Activated naive CD8-positive, alpha-beta T cell treated with anti-CD3 and anti-CD28 coated beads for 36 hours (primary cell): ENCODE results near the gene XRCC6. TPM values are rescaled to one million over a fixed set of nuclear protein-coding genes. Genes with fewer than 3 reads are reported as not detected.
"Not testable (repeated sequence)": the region's sequence is repeated elsewhere in the genome, so short reads cannot be mapped to it uniquely, and the experiment has no call there.

Experiments
- DNase-seq: peaks from one replicate; pipeline ENCODE4 v3.0.0; 2021
- H3K27ac Mint-ChIP-seq: one replicate; pipeline ENCODE4 v1.8.0; 2022; ENCODE audit warnings: mild to moderate bottlenecking, moderate library complexity, mixed read lengths
- H3K27me3 Mint-ChIP-seq: one replicate; pipeline ENCODE4 v1.8.0; 2022; ENCODE audit warnings: mild to moderate bottlenecking, mixed read lengths
- H3K36me3 Mint-ChIP-seq: one replicate; pipeline ENCODE4 v1.8.0; 2021; ENCODE audit warnings: mild to moderate bottlenecking, mixed read lengths
- H3K4me1 Mint-ChIP-seq: one replicate; pipeline ENCODE4 v1.8.0; 2021; ENCODE audit warnings: mixed read lengths
- H3K4me3 Mint-ChIP-seq: one replicate; pipeline ENCODE4 v1.8.0; 2022; ENCODE audit warnings: mild to moderate bottlenecking, moderate library complexity, mixed read lengths
- H3K9me3 Mint-ChIP-seq: one replicate; pipeline ENCODE4 v1.8.0; 2022; ENCODE audit warnings: mixed read lengths
- total RNA-seq, 2 experiments: library from RNA; stranded (reverse); gene quantifications; one replicate each; pipeline ENCODE4 v1.2.3, GENCODE V29; 2021

The XRCC6 gene
- total RNA-seq: 100 to 1,000 TPM; 498 to 502 TPM

GRCh38 chr22:41621099-41621910 is at the start of gene XRCC6:
Gene XRCC6, plus strand, starts transcription at chr22:41621295. Its CDS starts 710 bp downstream, at chr22:41622005.
- DNase-seq: peak; percentile 98
- Mint-ChIP-seq H3K9me3 (peaks cover 1% of the 10 kb centered on the region), H3K36me3 (peaks cover 43% of the 10 kb centered on the region), H3K27me3 (no peaks in the 10 kb centered on the region), H3K27ac (peak within 1 kb of the TSS; percentile 99), H3K4me1 (peaks cover 43% of the 10 kb centered on the region), H3K4me3 (peak within 1 kb of the TSS; percentile 96)

DNA sequence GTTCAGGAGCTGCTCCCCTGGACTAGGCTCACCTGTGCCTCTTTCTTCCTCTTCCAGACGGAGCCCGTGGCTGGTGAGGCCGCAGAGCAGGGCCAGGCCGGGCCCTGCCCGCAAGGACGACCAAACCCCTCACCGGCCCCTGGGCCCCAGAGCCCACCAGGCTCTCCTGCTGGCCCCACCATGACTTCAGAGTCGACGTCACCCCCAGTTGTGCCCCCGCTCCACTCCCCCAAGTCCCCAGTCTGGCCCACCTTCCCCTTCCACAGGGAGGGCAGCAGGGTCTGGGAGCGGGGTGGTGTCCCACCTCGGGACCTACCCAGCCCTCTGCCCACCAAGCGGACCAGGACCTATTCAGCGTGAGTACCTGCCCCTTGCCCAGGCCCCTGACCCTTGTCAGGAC is 49.3 kb upstream of the XRCC6 start:
- no peaks in the 10 kb centered on the region for H3K4me1 Mint-ChIP-seq
- H3K9me3 Mint-ChIP-seq: no peaks in the 10 kb centered on the region
- no peak for DNase-seq
- H3K27ac Mint-ChIP-seq: no peak overlapping the region
- no peaks in the 10 kb centered on the region for H3K27me3 Mint-ChIP-seq
- no peaks in the 10 kb centered on the region for H3K36me3 Mint-ChIP-seq
- no peak overlapping the region for H3K4me3 Mint-ChIP-seq

DNA sequence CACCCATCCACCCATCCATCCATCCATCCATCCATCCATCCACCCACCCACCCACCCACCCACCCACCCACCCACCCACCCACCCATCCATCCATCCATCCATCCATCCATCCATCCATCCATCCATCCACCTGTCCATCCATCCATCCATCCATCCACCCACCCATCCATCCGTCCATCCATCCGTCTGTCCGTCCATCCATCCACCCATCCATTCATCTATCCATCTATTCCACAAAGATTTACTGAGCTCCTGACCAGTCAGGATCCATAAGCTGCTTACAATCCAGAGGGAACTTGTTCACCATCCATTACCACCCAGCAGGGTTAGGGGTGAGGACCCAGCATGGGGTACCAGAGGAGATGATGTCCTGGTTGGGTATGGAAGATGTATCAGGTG is 48.8 kb upstream of the XRCC6 start:
- H3K27me3 Mint-ChIP-seq, H3K4me3 Mint-ChIP-seq, H3K36me3 Mint-ChIP-seq, H3K9me3 Mint-ChIP-seq, H3K27ac Mint-ChIP-seq, H3K4me1 Mint-ChIP-seq, DNase-seq: not testable (repeated sequence)

- no peak for DNase-seq
- Mint-ChIP-seq H3K4me3 (no peak overlapping the region), H3K9me3 (no peaks in the 10 kb centered on the region), H3K36me3 (no peaks in the 10 kb centered on the region), H3K27ac (no peak overlapping the region), H3K27me3 (no peaks in the 10 kb centered on the region), H3K4me1 (no peaks in the 10 kb centered on the region)
Observed at GRCh38 chr22:41573677-41574076, 47.4 kb upstream of the XRCC6 start.

GRCh38 chr22:41574847-41575381 is 46.2 kb upstream of the XRCC6 start:
- Mint-ChIP-seq H3K4me3 (no peak overlapping the region), H3K36me3 (no peaks in the 10 kb centered on the region), H3K27me3 (no peaks in the 10 kb centered on the region), H3K4me1 (no peaks in the 10 kb centered on the region), H3K9me3 (no peaks in the 10 kb centered on the region), H3K27ac (no peak overlapping the region)
- no peak for DNase-seq

DNA sequence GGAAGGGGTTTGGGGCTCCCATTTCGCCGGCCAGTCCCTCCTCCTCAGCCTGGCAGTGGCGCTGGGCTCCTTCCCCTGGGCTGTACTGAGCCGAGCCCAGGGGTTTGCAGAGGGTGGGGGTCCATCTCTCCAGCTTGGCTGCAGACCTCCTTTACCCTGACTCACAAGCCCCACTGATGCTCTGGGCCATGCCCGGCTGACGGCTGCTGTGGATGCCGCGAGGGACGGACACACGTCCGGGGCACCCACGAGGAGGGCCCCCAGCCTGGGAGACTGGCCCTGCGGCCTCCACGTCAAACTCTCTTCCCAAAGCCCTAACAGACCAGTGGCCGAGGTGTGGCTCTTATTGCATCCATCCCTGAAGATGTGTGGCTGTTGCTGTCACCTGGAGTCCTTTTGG is 45.6 kb upstream of the XRCC6 start:
- Mint-ChIP-seq H3K27me3 (no peaks in the 10 kb centered on the region), H3K27ac (no peak overlapping the region), H3K4me3 (no peak overlapping the region), H3K36me3 (no peaks in the 10 kb centered on the region), H3K4me1 (no peaks in the 10 kb centered on the region), H3K9me3 (no peaks in the 10 kb centered on the region)
- no peak for DNase-seq

- Mint-ChIP-seq H3K36me3 (no peaks in the 10 kb centered on the region), H3K27ac (no peak overlapping the region), H3K27me3 (no peaks in the 10 kb centered on the region), H3K9me3 (no peaks in the 10 kb centered on the region), H3K4me3 (no peak overlapping the region), H3K4me1 (no peaks in the 10 kb centered on the region)
- peak; percentile 31 for DNase-seq
Observed at GRCh38 chr22:41576877-41577276, 44.2 kb upstream of the XRCC6 start.

DNA sequence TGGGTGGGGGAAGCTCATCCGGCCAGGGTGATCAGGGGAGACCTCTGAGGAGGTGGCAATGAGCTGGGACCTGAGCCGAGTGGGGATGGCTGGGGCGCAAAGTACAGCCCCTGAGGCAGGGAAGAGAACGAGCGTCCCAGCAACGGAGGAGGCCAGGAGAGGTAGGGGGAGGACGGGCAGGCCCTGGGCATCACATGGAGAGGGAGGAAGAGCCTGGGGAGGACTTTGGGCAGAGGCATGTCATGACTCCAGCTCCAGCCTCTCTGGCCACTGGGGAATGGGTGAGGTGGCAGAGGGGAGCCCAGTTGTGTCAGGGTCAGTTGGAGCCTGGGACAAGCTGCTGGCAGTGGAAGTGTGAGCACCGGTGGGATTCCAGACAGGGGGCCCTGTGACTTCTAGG is 43.0 kb upstream of the XRCC6 start:
- no peak overlapping the region for H3K27ac Mint-ChIP-seq

GRCh38 chr22:41578818-41579217 is 42.3 kb upstream of the XRCC6 start:
- Mint-ChIP-seq H3K36me3 (peaks cover 6% of the 10 kb centered on the region), H3K9me3 (no peaks in the 10 kb centered on the region), H3K27ac (no peak overlapping the region), H3K4me3 (no peak overlapping the region), H3K4me1 (no peaks in the 10 kb centered on the region), H3K27me3 (no peaks in the 10 kb centered on the region)
- DNase-seq: no peak

More for the DNA sequence above, 43.0 kb upstream of the XRCC6 start:
- DNase-seq: no peak
- Mint-ChIP-seq H3K9me3 (no peaks in the 10 kb centered on the region), H3K36me3 (peaks cover 6% of the 10 kb centered on the region), H3K27me3 (no peaks in the 10 kb centered on the region), H3K4me1 (no peaks in the 10 kb centered on the region), H3K4me3 (no peak overlapping the region)

DNA sequence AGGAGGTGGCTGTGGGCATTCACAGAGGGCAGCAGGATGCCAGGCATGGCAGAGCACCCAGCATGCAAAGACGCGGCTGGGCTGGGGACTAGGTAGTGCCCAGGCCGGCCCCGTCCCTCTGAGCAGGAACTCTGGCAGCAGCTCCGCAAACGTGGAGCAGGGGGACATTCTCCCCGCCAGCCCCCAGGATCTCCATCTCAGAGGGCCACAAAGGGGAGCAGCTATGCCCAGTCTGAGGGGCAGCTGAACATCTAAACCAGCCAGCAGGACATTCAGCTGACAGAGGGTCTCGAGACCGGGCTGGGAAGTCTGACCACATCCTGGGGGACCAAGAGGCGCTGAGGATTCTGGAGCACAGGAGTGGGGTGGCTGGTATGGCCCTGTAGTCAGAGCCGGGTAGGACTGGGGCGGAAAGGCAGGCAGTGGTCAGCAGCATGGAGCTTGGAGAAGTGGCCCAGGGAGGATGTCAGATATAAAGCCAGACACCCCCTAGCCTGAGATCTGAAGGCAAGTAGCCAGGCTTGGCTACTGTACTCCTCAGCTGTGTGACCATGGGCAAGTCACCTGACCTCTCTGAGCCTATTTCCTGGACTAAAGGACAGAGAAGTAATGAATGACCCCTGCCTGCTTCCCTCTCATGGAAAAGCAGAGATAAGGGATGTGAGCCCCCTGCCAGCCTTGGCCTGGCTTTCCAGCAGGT is 41.6 kb upstream of the XRCC6 start:
- DNase-seq: no peak
- no peaks in the 10 kb centered on the region for H3K9me3 Mint-ChIP-seq
- H3K27ac Mint-ChIP-seq: peak overlapping the region; percentile 29
- no peak overlapping the region for H3K4me3 Mint-ChIP-seq
- H3K4me1 Mint-ChIP-seq: no peaks in the 10 kb centered on the region
- peaks cover 6% of the 10 kb centered on the region for H3K36me3 Mint-ChIP-seq
- no peaks in the 10 kb centered on the region for H3K27me3 Mint-ChIP-seq

- no peaks in the 10 kb centered on the region for H3K4me1 Mint-ChIP-seq
- no peak overlapping the region for H3K27ac Mint-ChIP-seq
- peaks cover 6% of the 10 kb centered on the region for H3K36me3 Mint-ChIP-seq
Observed at GRCh38 chr22:41579997-41580355, 41.1 kb upstream of the XRCC6 start.

GRCh38 chr22:41582694-41583093 is 38.4 kb upstream of the XRCC6 start:
- H3K4me3 Mint-ChIP-seq: no peak overlapping the region
- H3K27me3 Mint-ChIP-seq: no peaks in the 10 kb centered on the region
- peaks cover 3% of the 10 kb centered on the region for H3K4me1 Mint-ChIP-seq
- H3K36me3 Mint-ChIP-seq: peaks cover 6% of the 10 kb centered on the region
- no peaks in the 10 kb centered on the region for H3K9me3 Mint-ChIP-seq
- no peak for DNase-seq
- no peak overlapping the region for H3K27ac Mint-ChIP-seq

More at GRCh38 chr22:41579997-41580355, 41.1 kb upstream of the XRCC6 start:
- no peaks in the 10 kb centered on the region for H3K9me3 Mint-ChIP-seq
- H3K27me3 Mint-ChIP-seq: no peaks in the 10 kb centered on the region
- H3K4me3 Mint-ChIP-seq: no peak overlapping the region
- DNase-seq: no peak

GRCh38 chr22:41584881-41585280 is 36.2 kb upstream of the XRCC6 start:
- peaks cover 9% of the 10 kb centered on the region for H3K4me1 Mint-ChIP-seq
- no peaks in the 10 kb centered on the region for H3K27me3 Mint-ChIP-seq
- H3K36me3 Mint-ChIP-seq: peaks cover 6% of the 10 kb centered on the region
- no peak overlapping the region for H3K27ac Mint-ChIP-seq
- H3K9me3 Mint-ChIP-seq: no peaks in the 10 kb centered on the region
- no peak for DNase-seq
- no peak overlapping the region for H3K4me3 Mint-ChIP-seq

DNA sequence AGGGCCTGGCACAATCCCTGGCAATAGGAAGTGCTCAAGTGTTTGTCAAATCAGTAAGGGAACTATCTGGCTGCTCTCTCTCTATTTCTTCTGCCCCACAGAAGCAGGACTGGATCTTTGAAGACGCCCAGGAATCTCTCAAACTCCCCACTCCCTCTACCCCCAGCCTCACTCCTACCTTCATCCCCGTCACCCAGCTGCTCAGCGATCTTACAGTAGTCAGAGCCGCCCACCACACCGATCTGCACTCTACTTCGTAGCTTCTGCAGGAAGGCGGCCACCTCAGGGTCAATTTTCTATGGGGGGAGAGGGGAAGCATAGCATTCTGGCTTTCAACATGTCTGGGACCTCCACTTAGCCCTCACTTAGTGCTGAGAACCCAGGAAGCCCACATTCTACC is 35.2 kb upstream of the XRCC6 start:
- no peak for DNase-seq
- Mint-ChIP-seq H3K4me3 (no peak overlapping the region), H3K27ac (peak overlapping the region; percentile 3), H3K27me3 (no peaks in the 10 kb centered on the region), H3K36me3 (peaks cover 6% of the 10 kb centered on the region), H3K4me1 (peaks cover 9% of the 10 kb centered on the region), H3K9me3 (no peaks in the 10 kb centered on the region)

DNA sequence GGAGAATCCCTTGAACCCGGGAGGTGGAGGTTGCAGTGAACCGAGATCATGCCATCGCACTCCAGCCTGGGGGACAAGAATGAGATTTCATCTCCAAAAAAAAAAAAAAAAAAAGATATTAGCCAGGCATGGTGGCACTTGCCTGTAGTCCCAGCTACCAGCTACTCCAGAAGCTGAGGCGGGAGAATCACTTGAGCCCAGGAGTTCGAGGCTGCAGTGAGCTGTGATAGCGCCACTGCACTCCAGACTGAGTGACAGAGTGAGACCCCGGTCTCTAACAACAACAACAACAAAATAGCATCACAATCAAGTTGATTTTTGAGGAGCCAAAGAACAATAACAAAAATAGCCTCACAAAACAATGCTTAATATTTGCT is 33.8 kb upstream of the XRCC6 start:
- H3K4me1 Mint-ChIP-seq: peaks cover 9% of the 10 kb centered on the region
- no peak overlapping the region for H3K4me3 Mint-ChIP-seq
- DNase-seq: no peak
- H3K27me3 Mint-ChIP-seq: no peaks in the 10 kb centered on the region
- H3K36me3 Mint-ChIP-seq: peaks cover 4% of the 10 kb centered on the region
- no peaks in the 10 kb centered on the region for H3K9me3 Mint-ChIP-seq
- H3K27ac Mint-ChIP-seq: no peak overlapping the region
